ENCODE results near the gene PCGF1. TPM values are rescaled to one million over a fixed set of nuclear protein-coding genes. Genes with fewer than 3 reads are reported as not detected.

Gene PCGF1
- total and polyA plus RNA-seq, 2 of the 8 experiments (the other 6 are each of a cell fraction or from before 2014, with no cell fraction given), result 10.0 to 23.7 TPM

DNA sequence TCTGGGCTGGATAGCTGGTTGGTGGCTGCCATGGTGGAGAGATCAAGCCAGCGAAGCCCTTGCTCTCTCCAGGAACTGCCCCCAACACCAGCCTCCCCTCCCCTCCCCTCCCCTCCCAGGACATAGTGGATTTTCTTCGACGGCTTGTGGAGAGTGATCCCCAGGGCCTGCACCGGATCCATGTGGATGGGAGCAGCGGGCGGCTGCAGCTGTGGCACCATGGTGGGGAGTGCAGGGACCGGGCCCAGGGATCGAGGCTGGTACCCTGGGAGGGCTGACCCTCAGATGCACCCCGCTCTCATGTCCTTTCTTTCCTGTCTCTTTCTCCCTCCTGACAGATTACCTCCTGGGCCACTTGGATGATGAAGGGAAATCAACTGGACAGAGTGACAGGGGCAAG is 17.6 kb downstream of the PCGF1 start:
- Histone ChIP-seq H3K4ac (replicated peaks; ENCODE audit: insufficient read length, low read depth, low read length) (no peak overlapping the region), H3K4me2 (ENCODE audit: insufficient read depth in 1 of 2, low read depth in 2 of 2, low read length in 2 of 2) (no peak overlapping the region), H2BK12ac (ENCODE audit: low read depth, low read length) (no peak overlapping the region), H4K5ac (ENCODE audit: insufficient read length, low read depth, low read length) (no peak overlapping the region), H3K4me1 (replicated peaks in 1 of 4; ENCODE audit: control insufficient read depth in 3 of 4, insufficient read depth in 4 of 4, low read length in 3 of 4) (no peaks in the 10 kb centered on the region), H3K9ac (replicated peaks in 1 of 4; ENCODE audit: extremely low read depth in 1 of 4, low read depth in 3 of 4, low read length in 3 of 4) (no peak overlapping the region), H3K56ac (replicated peaks; ENCODE audit: insufficient read length, low read depth, low read length) (no peak overlapping the region), H3K4me3 (ENCODE audit: extremely low read depth in 1 of 4, insufficient read depth in 2 of 4, low read depth in 3 of 4, low read length in 4 of 4) (no peak overlapping the region), H2AK5ac (ENCODE audit: low read depth, low read length) (no peak overlapping the region), H2BK15ac (ENCODE audit: low read length) (no peak overlapping the region), H2BK5ac (ENCODE audit: low read depth, low read length) (no peak overlapping the region), H4K91ac (replicated peaks; ENCODE audit: insufficient read length, low read length) (no peak overlapping the region), H4K20me1 (replicated peaks in 1 of 2; ENCODE audit: control insufficient read depth in 1 of 2, insufficient read depth in 2 of 2, low read length in 2 of 2) (peaks cover 2 to 9% of the 10 kb centered on the region in 2 experiments), H2BK120ac (replicated peaks; ENCODE audit: low read depth, low read length) (no peak overlapping the region), H3K9me3 (ENCODE audit: insufficient read depth in 2 of 2, low read depth in 1 of 2, low read length in 1 of 2) (no peaks in the 10 kb centered on the region), H3K27ac (ENCODE audit: low read depth, low read length) (no peak overlapping the region), H4K8ac (ENCODE audit: extremely low read depth, insufficient read depth, low read length) (no peak overlapping the region), H3K79me2 (ENCODE audit: control insufficient read depth in 1 of 2, insufficient read depth in 2 of 2, low read length in 2 of 2) (no peaks in the 10 kb centered on the region), H3K14ac (ENCODE audit: insufficient read length) (no peak overlapping the region), H3K36me3 (ENCODE audit: control insufficient read depth in 2 of 4, insufficient read depth in 4 of 4, low read length in 3 of 4) (peaks cover 7 to 22% (median 18%) of the 10 kb centered on the region in 4 experiments), H2AFZ (ENCODE audit: low read length) (no peak overlapping the region), H2BK20ac (ENCODE audit: low read length) (no peak overlapping the region), H3K27me3 (replicated peaks in 1 of 4; ENCODE audit: control insufficient read depth in 3 of 4, extremely low read depth in 1 of 4, insufficient read depth in 3 of 4, low read length in 3 of 4) (peaks cover 0 to under 1% (median under 1%) of the 10 kb centered on the region in 4 experiments; a peak in 3 of 7 replicates), H3K79me1 (ENCODE audit: low read depth, low read length) (no peaks in the 10 kb centered on the region), H3K23me2 (ENCODE audit: low read depth, low read length) (no peaks in the 10 kb centered on the region), H3K23ac (ENCODE audit: insufficient read length) (no peak overlapping the region), H3K18ac (ENCODE audit: extremely low read depth, low read length) (no peak overlapping the region)
- TF ChIP-seq RXRA (IDR thresholded peaks at IDR 0.05; ENCODE audit: insufficient read depth, low read depth, low read length), result no peak
- no peak for TF ChIP-seq CHD1 (IDR thresholded peaks at IDR 0.05; ENCODE audit: low read depth, low read length)
- no peak for TF ChIP-seq HDAC2 (IDR thresholded peaks at IDR 0.05; ENCODE audit: borderline replicate concordance in 1 of 2, low read depth in 2 of 2, low read length in 2 of 2)
- no peak for TF ChIP-seq KDM5A (IDR thresholded peaks at IDR 0.05; ENCODE audit: low read length)
- no peak for TF ChIP-seq JUND (IDR thresholded peaks at IDR 0.05; ENCODE audit: low read length)
- CTCF ChIA-PET (ENCODE audit: partially characterized antibody), result interaction anchor here (1.0 to 6.9 kb wide), 5 partner anchors 11 to 97 kb away, joined by 3 to 37 read pairs (median 7); partner anchors contain the start of genes INO80B and LBX2
- FAIRE-seq, result no peak
- 92% methylated on average over 5 of the region's 9 CpGs; no CpG with 5 or more reads in 1 of the 2 experiments for WGBS, 2 experiments (ENCODE audit: extremely low coverage in 1 of 2, insufficient coverage in 1 of 2, insufficient read length in 1 of 2, insufficient replicate concordance in 2 of 2, low coverage in 1 of 2, low lambda C conversion rate in 2 of 2, missing lambda C conversion rate in 1 of 2)
- no peak for DNase-seq (ENCODE audit: low read depth in 1 of 2, low spot score in 2 of 2)
- POLR2A ChIA-PET (ENCODE audit: partially characterized antibody), result interaction anchor here (0.9 to 2.9 kb wide), 5 partner anchors 10 to 42 kb away, joined by 3 to 10 read pairs (median 4); partner anchors contain the start of genes LBX2 and PCGF1
